GM19372 (cell line): ENCODE measurements around the gene SYNE2.
"Not testable (repeated sequence)": the region's sequence is repeated elsewhere in the genome, so short reads cannot be mapped to it uniquely, and the experiment has no call there.

Experiments used
- ATAC-seq: cut with Tn5 transposase; IDR thresholded peaks from one replicate; pipeline ENCODE4 v1.9.1; 2021; ENCODE audit warnings: mild to moderate bottlenecking, low read depth, moderate library complexity; ENCODE audit not compliant: unreplicated experiment

Gene SYNE2

GRCh38 chr14:64112867-64113678, 260.3 kb downstream of the SYNE2 start:
- ATAC-seq, result no peak

DNA sequence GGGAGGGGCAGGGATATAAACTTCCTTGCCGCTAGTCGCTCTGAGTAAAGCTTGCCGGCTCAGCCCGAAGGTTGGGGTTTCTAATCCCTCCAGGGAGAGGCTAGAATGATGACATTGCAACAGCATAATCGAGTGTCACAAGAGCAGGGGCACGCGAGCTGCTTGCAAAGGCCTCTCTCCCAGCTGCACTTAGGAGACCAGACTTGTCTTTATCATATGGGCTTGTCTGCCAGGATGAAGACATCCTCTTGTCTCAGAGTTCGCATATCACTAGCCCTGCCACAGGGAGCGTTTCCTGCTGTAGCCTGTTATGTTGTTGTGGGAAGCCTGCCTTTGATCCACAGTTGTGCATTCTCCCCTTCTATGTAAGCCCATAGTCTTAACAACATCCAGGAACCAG, 261.4 kb downstream of the SYNE2 start:
- no peak for ATAC-seq

DNA sequence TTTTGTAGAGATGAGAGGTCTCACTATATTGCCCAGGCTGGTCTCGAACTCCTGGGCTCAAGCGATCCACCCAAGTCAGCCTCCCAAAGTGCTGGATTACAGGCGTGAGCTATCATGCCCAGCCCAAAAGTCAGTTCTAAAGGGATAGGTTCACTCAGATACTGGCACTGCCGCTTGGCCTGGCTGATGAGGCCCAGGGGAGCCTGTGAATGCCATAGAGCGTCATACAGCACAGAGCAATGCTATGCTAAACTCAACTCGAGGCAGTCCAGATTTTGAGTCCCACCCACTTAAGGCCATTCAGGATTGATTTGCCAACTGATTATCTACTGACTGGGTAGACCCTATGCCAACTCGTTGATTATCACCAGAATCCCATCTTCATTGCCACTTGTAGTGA, 262.0 kb downstream of the SYNE2 start:
- ATAC-seq, result no peak

DNA sequence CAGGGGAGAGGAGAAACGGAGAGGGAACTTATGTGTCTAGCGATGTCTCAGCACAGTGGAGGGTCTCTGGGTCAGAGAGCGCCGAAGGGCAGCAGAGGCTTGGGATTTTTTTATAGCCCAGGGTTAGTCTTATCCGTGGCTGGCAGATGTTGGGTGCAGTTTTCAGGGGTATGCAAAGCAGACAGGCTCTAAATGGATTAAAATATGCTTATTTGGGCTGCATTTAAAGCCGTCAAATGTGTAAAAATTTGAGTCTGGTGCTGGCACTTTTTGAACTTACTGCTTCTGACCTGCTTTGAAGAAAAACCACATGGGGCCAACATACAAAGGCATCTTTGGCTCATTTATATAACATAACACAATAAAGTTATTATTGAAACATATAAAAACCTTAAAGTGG, 262.6 kb downstream of the SYNE2 start:
- ATAC-seq, result no peak

DNA sequence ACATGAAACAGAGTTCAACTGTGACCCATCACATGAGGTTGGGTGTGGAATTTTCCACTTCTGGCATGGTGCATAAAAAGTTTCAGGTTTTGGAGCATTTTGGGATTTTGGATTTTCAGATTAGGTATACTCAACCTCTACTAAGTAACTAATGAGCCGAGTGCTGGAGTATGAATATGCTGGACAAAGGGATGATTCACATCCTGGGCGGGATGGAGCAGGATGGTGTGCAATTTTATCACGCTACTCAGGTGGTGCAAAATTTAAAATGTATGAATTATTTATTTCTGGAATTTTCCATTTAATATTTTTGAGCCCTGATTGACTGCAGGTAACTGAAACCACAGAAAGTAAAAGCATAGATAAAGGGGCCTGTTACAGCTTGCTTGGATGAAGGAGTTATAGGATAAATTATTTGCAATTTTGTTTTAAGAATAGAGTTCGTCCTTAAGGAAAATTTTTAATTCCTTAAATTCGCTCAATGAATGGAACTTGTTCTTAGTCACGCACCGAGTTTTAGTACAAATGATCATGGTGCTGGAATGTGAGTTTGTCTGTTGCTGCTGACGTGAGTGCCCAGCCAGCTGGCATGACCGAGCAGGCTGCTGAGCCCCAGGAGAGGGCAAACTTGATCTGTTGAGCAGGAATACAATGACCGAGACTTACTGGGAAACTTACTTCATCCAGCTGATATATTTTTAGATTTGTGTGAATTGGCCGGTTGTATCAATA, 265.0 kb downstream of the SYNE2 start:
- ATAC-seq, result no peak

DNA sequence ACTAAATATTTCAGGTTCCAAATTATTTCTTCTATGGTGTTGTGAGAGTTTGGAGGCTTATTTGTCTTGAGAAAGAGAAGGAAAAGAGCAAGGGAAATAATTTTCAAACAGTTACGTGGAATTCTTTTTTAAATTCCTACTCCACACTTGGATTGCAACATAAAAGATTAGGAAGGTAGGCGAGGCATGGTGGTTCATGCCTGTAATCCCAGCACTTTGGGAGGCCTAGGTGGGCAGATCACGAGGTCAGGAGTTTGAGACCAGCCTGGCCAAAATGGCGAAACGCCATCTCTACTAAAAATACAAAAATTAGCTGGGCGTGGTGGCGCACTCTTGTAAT, 265.6 kb downstream of the SYNE2 start:
- not testable (repeated sequence) for ATAC-seq

DNA sequence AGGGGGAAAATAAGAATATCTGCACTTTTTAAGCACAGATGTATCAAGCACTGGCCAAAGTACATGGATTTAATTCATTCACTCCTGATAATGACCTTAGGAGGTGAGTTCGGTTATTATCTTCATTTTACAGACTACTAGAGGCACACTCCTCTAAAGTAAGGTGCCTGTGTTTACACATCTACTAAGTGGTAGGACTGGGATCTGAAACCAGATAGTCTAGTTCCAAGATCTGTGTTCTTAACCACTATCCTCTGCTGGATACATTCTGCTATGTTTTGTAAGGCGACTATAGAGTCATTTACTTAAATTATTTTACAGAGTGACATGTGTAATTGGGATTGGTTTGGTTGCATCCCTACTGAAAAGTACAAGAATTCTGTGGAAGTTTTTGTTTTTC, 266.1 kb downstream of the SYNE2 start:
- no peak for ATAC-seq

DNA sequence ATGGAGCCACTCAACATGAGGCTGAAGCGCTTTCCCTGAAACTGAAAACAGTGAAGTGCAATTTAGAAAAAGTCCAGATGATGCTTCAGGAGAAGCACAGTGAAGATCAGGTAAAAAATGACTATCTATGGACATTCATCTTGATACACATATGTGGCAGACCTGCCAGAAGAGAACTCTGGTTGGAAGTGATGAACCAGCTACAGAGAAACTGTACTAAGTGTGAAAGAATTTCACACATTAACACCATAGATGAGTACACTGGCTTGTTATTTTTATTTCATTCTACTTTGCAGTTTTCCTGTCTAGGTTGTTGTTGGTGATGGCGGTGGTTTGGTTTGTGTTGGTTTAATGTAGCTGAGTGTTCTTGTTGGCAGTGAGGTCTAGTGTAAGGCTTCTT, 266.7 kb downstream of the SYNE2 start:
- ATAC-seq, result no peak

GRCh38 chr14:64119980-64120379, 267.2 kb downstream of the SYNE2 start:
- ATAC-seq, result no peak

- ATAC-seq, result no peak
Measured at GRCh38 chr14:64123241-64123822, 270.5 kb downstream of the SYNE2 start.

DNA sequence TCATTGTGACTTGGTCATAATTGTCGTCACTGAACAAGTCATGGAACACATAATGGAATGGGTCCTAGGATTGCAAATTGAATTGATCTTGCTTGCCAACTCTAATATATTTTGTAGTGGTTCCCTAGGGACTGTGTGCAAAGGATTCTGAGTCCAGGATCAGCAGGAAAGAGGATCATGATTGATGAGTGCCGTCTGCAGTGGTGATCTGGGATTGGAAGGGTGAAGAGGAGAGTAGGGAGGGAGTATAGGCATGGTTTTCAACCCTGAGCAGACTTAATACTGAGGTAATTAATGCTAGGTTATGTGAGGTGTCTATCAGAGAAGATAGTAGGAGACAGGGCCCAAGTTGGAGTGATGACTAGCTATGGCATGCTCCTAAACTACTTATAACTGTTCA, 272.5 kb downstream of the SYNE2 start:
- no peak for ATAC-seq

DNA sequence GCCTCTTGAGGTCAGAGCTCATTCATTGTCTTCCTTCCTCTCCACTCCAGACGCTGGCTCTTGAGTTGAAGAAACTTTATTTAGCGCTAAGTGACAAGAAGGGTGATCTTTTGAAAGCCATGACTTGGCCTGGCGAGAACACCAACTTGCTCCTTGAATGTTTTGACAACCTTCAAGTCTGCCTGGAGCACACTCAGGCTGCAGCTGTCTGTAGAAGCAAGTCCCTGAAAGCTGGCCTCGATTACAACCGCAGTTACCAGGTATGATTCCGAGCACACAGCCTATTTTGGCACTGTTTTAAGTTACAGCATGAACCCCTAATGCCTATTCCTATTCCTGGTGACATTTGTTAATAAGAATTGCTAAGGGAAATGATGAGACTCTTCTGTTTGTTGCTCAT, 273.7 kb downstream of the SYNE2 start:
- no peak for ATAC-seq

DNA sequence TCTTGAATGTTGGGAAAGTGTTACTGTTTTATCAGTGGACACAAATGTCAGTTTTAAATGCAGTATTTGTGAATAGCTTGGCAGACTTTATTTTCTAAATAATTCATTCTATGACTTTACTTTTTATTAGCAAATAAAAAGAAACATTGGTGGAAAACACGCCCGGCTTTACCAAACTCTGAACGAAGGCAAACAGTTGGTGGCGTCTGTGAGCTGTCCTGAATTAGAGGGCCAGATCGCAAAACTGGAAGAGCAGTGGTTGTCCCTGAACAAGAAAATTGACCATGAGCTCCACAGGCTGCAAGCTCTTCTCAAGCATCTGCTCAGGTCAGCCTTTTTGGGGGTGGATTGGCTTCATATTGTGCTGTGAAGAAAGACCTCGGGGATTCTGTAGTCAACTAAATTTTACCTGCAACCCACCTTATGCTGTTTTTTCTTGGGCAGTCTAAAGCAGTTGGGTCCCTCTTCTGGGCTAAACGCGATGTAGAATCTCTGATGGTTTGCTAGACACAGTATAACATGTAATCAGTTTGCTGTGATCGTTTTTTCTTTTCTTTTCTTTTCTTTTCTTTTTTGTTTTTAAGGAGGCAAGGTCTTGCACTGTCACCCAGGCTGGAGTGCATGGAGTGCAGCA, 285.0 kb downstream of the SYNE2 start:
- no peak for ATAC-seq

GRCh38 chr14:64147126-64147790, 294.5 kb downstream of the SYNE2 start:
- ATAC-seq, result no peak

GRCh38 chr14:64149921-64150320, 297.1 kb downstream of the SYNE2 start:
- no peak for ATAC-seq

GRCh38 chr14:64158608-64159007, 305.8 kb downstream of the SYNE2 start:
- no peak for ATAC-seq

GRCh38 chr14:64159588-64159987, 306.8 kb downstream of the SYNE2 start:
- no peak for ATAC-seq

DNA sequence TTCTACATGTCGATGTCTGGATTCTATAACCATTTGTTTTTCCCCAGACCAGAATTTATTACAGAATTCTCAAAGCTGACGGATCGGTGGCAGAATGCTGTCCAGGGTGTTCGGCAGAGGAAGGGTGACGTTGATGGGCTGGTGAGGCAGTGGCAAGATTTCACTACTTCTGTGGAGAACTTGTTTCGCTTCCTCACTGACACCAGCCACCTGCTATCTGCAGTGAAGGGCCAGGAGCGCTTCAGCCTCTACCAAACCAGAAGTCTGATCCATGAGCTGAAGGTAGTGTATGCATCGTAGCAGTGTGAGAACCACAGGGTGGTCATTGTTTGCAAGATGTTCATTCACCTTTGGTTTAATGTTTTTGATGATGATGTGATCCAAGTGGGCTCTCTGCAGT, 317.4 kb downstream of the SYNE2 start:
- ATAC-seq, result no peak

GRCh38 chr14:64174922-64175782, 322.3 kb downstream of the SYNE2 start:
- no peak for ATAC-seq

DNA sequence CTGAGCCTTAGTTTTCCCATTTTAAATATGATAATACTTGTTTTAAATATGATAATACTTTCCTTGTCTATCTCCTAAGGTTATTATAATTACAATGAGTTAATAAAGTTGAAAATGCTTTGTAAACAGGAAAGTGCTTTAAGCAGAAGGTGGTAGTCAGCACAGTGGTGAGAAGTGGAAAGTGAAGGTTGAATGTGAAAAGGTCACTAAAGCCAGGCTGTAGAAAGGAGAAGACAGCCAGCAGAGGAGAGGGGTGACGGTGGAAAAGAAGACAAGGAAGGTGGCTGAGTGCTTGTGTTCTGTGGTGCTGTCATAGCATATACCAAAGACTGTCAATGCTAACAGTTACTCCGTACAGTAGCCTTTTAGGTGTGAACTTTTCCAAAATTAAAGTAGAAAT, 323.5 kb downstream of the SYNE2 start:
- no peak for ATAC-seq
